DND-41 (cell line): Measurements from ENCODE around the gene ZDBF2.

Experiments
- CTCF ChIP-seq: IDR thresholded peaks from 2 replicates; pipeline ENCODE4 v1.5.1; 2012; ENCODE audit warnings: borderline replicate concordance, low read length, moderate library complexity, mild to moderate bottlenecking; ENCODE audit not compliant: poor library complexity, severe bottlenecking; ENCODE audit errors: extremely low read depth
- EZH2 ChIP-seq: IDR thresholded peaks from 3 replicates; pipeline ENCODE4 v1.6.1; 2012; ENCODE audit warnings: borderline replicate concordance, low read depth, mild to moderate bottlenecking, moderate library complexity, low read length, inconsistent platforms; ENCODE audit not compliant: severe bottlenecking

DNA sequence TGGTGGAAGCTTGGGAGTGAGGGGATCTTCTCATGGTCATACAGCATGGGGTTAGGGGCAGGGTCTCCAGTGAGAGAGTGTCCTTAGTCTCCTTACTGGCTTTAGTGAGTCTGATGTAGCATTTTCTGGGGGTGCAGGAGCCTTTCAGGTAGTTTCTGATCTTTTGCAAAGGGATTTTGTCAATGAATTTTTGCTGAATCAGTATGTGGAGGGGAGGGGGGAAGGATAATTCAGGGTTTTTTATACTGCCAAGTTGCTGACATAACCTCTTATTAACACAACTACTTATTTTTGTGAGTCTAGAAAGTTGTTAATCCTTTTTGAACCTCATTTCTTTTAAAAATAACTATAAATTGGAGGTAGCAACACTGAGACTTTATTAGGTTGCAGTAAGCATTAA is 35.3 kb upstream of the ZDBF2 start:
- TF ChIP-seq CTCF, result no peak
- no peak for TF ChIP-seq EZH2
